Lung (tissue), 12 donors: ENCODE results near the gene OSBPL2. TPM values are rescaled to one million over a fixed set of nuclear protein-coding genes. Genes with fewer than 3 reads are reported as not detected.

Source experiments
- ATAC-seq: fragments of 200-7000 bp; cut with Tn5 transposase; one replicate; pipeline ENCODE4 v1.9.1; 2020; ENCODE audit warnings: moderate number of reproducible peaks; ENCODE audit not compliant: insufficient read depth, low FRiP score
- DNase-seq, 3 donors: peaks; one replicate each; pipeline ENCODE4 v3.0.0-alpha.2; 2013 to 2017
- H3K27ac ChIP-seq, 2 donors: one replicate each; pipeline ENCODE4 v1.5.1; 2013; ENCODE audit warnings: mild to moderate bottlenecking in 2 of 2, moderate library complexity in 2 of 2, control low read depth in 1 of 2, inconsistent platforms in 1 of 2, low read depth in 1 of 2, low read length in 1 of 2
- H3K27me3 ChIP-seq, 3 donors: one replicate each; pipeline ENCODE4 v1.5.1; 2013; ENCODE audit warnings: low read length in 2 of 3; ENCODE audit not compliant: control insufficient read depth in 3 of 3, insufficient read depth in 3 of 3
- H3K36me3 ChIP-seq, 4 donors: one replicate each; pipeline ENCODE4 v1.5.1; 2013; ENCODE audit warnings: low read length in 4 of 4, mild to moderate bottlenecking in 1 of 4, moderate library complexity in 1 of 4; ENCODE audit not compliant: control insufficient read depth in 4 of 4, insufficient read depth in 4 of 4
- H3K4me1 ChIP-seq, 5 donors: one replicate each; pipeline ENCODE4 v1.5.1; 2013; ENCODE audit warnings: low read length in 5 of 5, mild to moderate bottlenecking in 2 of 5, moderate library complexity in 1 of 5; ENCODE audit not compliant: control insufficient read depth in 5 of 5, insufficient read depth in 5 of 5
- H3K4me3 ChIP-seq: one replicate; pipeline ENCODE4 v1.5.1; 2013; ENCODE audit warnings: mild to moderate bottlenecking, control low read depth, moderate library complexity
- H3K9ac ChIP-seq, 2 donors: one replicate each; pipeline ENCODE4 v1.5.1; 2013; ENCODE audit warnings: low read length in 2 of 2, control low read depth in 1 of 2; ENCODE audit not compliant: insufficient read depth in 1 of 2
- H3K9me3 ChIP-seq, 4 donors: one replicate each; pipeline ENCODE4 v1.5.1; 2013; ENCODE audit warnings: low read length in 3 of 4, mild to moderate bottlenecking in 1 of 4, moderate library complexity in 1 of 4; ENCODE audit not compliant: control insufficient read depth in 4 of 4, insufficient read depth in 3 of 4
- CTCF ChIP-seq: IDR thresholded peaks from 2 replicates; pipeline ENCODE4 v1.5.1; 2012; ENCODE audit warnings: mild to moderate bottlenecking; ENCODE audit errors: control extremely low read depth, extremely low read depth
- WGBS, 2 donors: extraction: QIAGEN DNeasy Blood & Tissue Kit; methylation state at CpG; one replicate each; pipeline ENCODE4 v1.1.7; 2013; 5-methylcytosine and 5-hydroxymethylcytosine counted together
- polyA plus RNA-seq, 2 donors: library from polyadenylated mRNA; stranded (reverse); fragments of 200-250 nt; gene quantifications; one replicate each; pipeline ENCODE4 v1.2.1, GENCODE V29; 2013
- total RNA-seq, 2 donors: library from RNA; depleted of rRNA in 1 of 2; stranded (reverse); fragments of >200 nt in 1 of 2; gene quantifications; one replicate each; pipeline ENCODE4 v1.2.1, GENCODE V29; 2014 to 2021
- donor health status: control.
- donor health status: control.
- donor health status: Bipolar disorder and iron deficiency.
- donor health status: healthy.
- donor health status: DM: yes; HTN: yes; CAD: no.

OSBPL2 gene
- total and polyA plus RNA-seq, 4 donors = 13.2 to 48.0 (median 27.7) TPM

GRCh38 chr20:62232194-62232593 lies 6.1 kb upstream of the OSBPL2 start:
- no peak for TF ChIP-seq CTCF
- no peak for ATAC-seq
- peaks cover 0 to 4% (median 0%) of the 10 kb centered on the region in 4 donors for H3K9me3 ChIP-seq
- H3K27me3 ChIP-seq = peaks cover 0 to 2% (median 0%) of the 10 kb centered on the region in 3 donors
- peak in 1 of 3 donors; percentile 17 for DNase-seq
- no peaks in the 10 kb centered on the region for H3K36me3 ChIP-seq
- peaks cover 0 to 16% (median 4%) of the 10 kb centered on the region in 5 donors for H3K4me1 ChIP-seq
- WGBS, 2 donors = 78 to 85% methylated on average over 7 of the region's 7 CpGs
- no peak overlapping the region for H3K27ac ChIP-seq
- no peak overlapping the region for H3K4me3 ChIP-seq
- no peak overlapping the region for H3K9ac ChIP-seq

GRCh38 chr20:62232770-62233645 lies 5.3 kb upstream of the OSBPL2 start:
- Histone ChIP-seq H3K36me3 (no peaks in the 10 kb centered on the region), H3K9me3 (peaks cover 0 to 4% (median 0%) of the 10 kb centered on the region in 4 donors), H3K27me3 (peaks cover 0 to 2% (median 0%) of the 10 kb centered on the region in 3 donors), H3K4me1 (peaks cover 0 to 16% (median 7%) of the 10 kb centered on the region in 5 donors), H3K9ac (no peak overlapping the region), H3K27ac (no peak overlapping the region), H3K4me3 (no peak overlapping the region)
- no peak for DNase-seq
- ATAC-seq = no peak
- whole genome bisulfite sequencing, 2 donors = 57 to 74% methylated on average over 18 of the region's 18 CpGs
- TF ChIP-seq CTCF = no peak

- Histone ChIP-seq H3K4me1 (peaks cover 0 to 16% (median 7%) of the 10 kb centered on the region in 5 donors), H3K4me3 (no peak overlapping the region), H3K9ac (no peak overlapping the region), H3K27me3 (peaks cover 0 to 2% (median 0%) of the 10 kb centered on the region in 3 donors), H3K36me3 (no peaks in the 10 kb centered on the region), H3K9me3 (peaks cover 0 to 4% (median 0%) of the 10 kb centered on the region in 4 donors), H3K27ac (no peak overlapping the region)
- DNase-seq = no peak
- 85 to 89% methylated on average over 4 of the region's 4 CpGs for WGBS, 2 donors
- TF ChIP-seq CTCF = no peak
- no peak for ATAC-seq
These were observed 4.6 kb upstream of the OSBPL2 start for GRCh38 chr20:62233684-62234083.
